GM19025 (cell line): Measurements from ENCODE around the gene HPN.
"Not testable (repeated sequence)": the region's sequence is repeated elsewhere in the genome, so short reads cannot be mapped to it uniquely, and the experiment has no call there.

Experiments
- ATAC-seq: cut with Tn5 transposase; IDR thresholded peaks from one replicate; pipeline ENCODE4 v1.9.1; 2021; ENCODE audit warnings: mild to moderate bottlenecking, low read depth, moderate library complexity; ENCODE audit not compliant: unreplicated experiment

The HPN gene

GRCh38 chr19:35027009-35027408 lies 14.5 kb upstream of the HPN start:
- ATAC-seq = no peak

GRCh38 chr19:35027851-35028599 lies 13.5 kb upstream of the HPN start:
- ATAC-seq = no peak

DNA sequence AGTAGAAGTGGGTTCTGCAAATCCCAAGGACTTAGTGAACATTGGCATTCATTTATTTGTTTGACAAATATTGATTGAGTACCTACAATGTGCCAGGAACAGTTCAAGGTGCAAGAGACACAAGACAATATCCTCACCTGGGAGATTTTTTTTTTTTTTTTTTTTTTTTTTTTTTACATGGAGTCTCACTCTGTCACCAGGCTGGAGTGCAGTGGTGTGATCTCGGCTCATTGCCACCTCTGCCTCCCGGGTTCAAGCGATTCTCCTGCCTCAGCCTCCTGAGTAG lies 13.0 kb upstream of the HPN start:
- not testable (repeated sequence) for ATAC-seq

- ATAC-seq = not testable (repeated sequence)
Measured at GRCh38 chr19:35029275-35029736, 12.2 kb upstream of the HPN start.

- no peak for ATAC-seq
Measured at GRCh38 chr19:35029737-35030256, 11.7 kb upstream of the HPN start.

- ATAC-seq = no peak
Measured at GRCh38 chr19:35030257-35031071, 11.1 kb upstream of the HPN start, which contains the start of gene SCN1B. Gene SCN1B, plus strand, starts transcription at chr19:35030470. Its CDS starts 351 bp downstream, at chr19:35030821.

GRCh38 chr19:35031072-35031881 lies 10.2 kb upstream of the HPN start:
- ATAC-seq = no peak

GRCh38 chr19:35032356-35032865 lies 9.1 kb upstream of the HPN start:
- no peak for ATAC-seq

- no peak for ATAC-seq
Measured at GRCh38 chr19:35033067-35034004, 8.2 kb upstream of the HPN start.

DNA sequence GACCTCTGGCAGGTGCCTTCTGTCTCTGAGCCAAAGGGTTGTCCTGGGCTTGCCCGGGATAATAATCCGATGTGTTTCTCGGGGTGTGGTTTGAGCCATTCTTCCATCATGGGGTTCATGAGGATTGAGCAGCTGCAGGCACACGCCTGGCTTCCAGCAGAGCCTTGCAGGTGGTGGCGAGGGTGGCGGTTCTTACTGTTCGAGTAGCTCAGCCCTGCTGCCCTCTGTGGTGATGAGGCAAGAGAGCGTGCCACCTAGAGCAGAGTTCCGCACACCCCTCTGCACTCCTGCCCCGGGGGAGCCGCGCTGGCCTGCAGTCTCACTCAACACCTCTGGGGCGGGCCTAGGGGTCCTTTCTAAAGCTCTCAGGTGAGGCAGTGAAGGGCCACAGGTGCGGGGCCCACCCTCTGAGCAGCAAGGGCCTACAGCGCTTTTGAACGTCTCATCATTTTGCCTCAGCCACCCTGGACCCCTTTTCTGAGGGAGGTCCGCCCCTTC lies 7.5 kb upstream of the HPN start:
- ATAC-seq = no peak

DNA sequence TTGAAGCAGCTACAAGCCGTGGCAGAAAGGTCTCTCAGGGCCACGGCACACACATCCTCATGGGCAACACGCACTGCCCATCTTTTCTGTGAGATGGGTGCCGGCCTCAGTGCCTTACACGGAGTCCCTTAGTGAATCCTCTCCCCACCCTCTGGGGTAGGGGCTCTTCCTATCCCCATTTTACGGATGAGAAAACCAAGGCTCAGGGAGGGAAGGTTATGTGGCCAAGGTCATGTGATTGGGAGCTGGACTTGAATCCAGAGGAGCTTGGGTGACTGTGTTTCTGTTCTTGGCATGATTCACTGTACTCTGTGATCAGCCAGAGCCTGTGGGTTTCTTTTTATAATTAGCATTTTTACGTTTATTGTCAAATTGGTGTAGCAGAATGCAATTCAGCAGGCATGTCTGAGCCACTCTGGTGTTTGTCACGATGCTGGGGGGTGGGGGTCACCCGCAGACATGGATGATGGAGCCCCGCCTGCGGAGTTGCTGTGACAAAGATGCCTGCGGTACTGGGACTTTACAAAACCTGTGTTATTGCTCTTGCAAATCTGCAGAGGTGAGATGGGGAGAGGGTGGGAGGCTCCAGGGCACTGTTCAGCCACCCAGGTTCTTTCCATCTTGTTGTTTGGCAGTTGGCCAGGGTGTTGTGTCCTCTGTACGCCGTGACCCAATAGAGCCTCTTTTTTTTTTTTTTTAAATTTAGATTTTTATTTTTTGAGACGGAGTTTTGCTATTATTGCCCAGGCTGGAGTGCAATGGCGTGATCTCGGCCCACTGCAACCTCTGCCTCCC lies 6.7 kb upstream of the HPN start:
- ATAC-seq = no peak

- no peak for ATAC-seq
Measured at GRCh38 chr19:35037716-35038622, 3.6 kb upstream of the HPN start.

DNA sequence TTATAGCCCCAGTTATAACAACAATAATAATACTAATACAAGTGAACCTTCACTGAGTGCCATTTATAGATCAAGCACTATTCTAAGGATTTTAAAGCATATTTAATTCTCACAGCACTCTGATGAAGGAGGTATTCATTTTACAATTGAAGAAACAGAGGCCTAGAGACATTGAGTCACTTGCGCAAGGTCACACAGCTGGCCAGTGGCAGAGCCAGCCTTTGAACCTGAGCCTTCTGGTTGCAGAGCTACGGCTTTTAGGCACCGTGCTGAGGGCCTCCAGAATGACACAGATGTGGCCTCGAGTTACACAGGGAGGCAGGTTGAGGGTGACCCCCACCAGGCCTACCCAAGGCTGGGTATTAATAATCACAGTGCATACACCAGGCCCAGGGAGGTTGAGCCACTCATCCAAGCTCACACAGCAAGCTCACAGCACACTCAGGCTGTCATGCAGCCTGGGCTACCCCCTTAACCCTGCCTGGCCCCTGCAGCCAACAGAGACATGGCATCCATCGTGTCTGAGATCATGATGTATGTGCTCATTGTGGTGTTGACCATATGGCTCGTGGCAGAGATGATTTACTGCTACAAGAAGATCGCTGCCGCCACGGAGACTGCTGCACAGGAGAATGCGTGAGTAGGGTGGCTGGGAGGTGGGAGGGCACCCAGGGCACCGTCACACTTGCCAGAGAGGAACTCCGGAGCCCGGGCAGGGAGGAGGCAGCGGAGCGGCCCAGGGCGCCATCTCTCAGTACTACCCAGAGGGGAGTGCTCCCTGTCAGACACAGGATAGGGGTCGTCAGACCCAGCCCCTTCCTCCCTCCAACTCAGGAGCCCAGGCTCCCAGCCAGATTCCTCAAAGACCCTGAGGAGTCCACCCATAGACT lies 2.7 kb upstream of the HPN start:
- ATAC-seq = no peak

DNA sequence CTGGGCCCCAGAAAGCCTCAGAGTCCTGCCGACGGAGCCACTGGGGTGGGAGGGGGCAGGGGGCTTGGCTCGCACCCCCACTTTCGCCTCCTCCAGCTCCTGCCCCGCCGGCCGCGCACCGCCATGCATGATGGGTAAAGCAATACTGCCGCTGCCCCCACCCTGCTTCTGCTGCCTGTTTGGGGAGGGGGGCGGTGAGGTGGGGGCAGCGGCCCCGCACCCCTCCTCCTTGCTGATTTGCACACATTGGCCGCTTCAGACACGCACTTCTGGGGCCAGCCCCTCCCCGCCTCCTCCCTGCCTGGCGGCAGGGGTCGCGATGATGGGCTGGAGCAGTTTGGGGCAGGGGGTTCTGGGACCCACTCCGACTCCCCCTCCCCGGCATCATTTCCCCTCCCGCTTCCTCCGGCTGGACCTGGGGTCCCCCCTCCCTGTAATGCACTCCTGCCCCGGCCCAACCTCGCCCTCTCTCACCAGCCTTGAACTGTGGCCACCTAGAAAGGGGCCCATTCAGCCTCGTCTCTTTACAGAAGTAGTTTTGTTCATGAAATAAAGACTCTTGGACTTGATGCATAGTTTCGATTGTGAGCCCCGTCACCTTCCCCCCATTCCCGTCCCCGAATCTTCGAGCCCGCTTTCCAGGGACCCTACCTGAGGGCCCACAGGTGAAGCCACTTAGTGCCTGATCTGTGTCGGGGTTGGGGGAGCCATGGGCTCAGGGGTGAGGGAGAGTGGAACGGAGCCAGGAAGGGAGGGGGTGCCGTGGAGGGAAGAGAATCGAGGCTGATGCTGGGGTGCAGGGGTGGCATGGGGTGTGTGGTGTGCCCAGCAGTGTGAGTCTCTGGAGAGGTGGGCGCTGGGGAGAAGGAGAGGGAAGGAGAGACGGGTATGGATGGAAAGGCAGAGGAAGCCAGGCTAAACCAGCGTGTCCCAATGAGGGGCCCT lies 1.4 kb upstream of the HPN start:
- ATAC-seq = no peak

GRCh38 chr19:35040826-35041547 lies 534 bp upstream of the HPN start:
- no peak for ATAC-seq
